ENCODE results near the gene ZNF280C.
A peak's percentile ranks its signal among the peaks of the same experiment; 100 is the strongest.
"Not testable (repeated sequence)": the region's sequence is repeated elsewhere in the genome, so short reads cannot be mapped to it uniquely, and the experiment has no call there.

Gene ZNF280C

GRCh38 chrX:130280901-130281300, 12.2 kb upstream of the ZNF280C start:
- no peak for DNase-seq (ENCODE audit: low spot score in 2 of 2)
- Mint-ChIP-seq H3K36me3 (no peaks in the 10 kb centered on the region), H3K4me1 (no peaks in the 10 kb centered on the region), H3K9me3 (no peaks in the 10 kb centered on the region), H3K27ac (no peak overlapping the region), H3K27me3 (peaks cover 9% of the 10 kb centered on the region), H3K4me3 (no peak overlapping the region)
- ATAC-seq (ENCODE audit: low read depth), result no peak

GRCh38 chrX:130272253-130272652, 3.6 kb upstream of the ZNF280C start:
- DNase-seq (ENCODE audit: low spot score in 2 of 2); ATAC-seq (ENCODE audit: low read depth); H3K4me1 Mint-ChIP-seq; H3K36me3 Mint-ChIP-seq; H3K9me3 Mint-ChIP-seq; H3K4me3 Mint-ChIP-seq; H3K27ac Mint-ChIP-seq; H3K27me3 Mint-ChIP-seq: not testable (repeated sequence)

GRCh38 chrX:130269391-130269790, 692 bp upstream of the ZNF280C start:
- not testable (repeated sequence) for DNase-seq (ENCODE audit: low spot score in 2 of 2); H3K9me3 Mint-ChIP-seq; ATAC-seq (ENCODE audit: low read depth); H3K36me3 Mint-ChIP-seq; H3K27me3 Mint-ChIP-seq; H3K4me3 Mint-ChIP-seq; H3K4me1 Mint-ChIP-seq; H3K27ac Mint-ChIP-seq

GRCh38 chrX:130267956-130268448, 697 bp downstream of the ZNF280C start:
- DNase-seq (ENCODE audit: low spot score in 2 of 2) (peak in 1 of 2 donors; percentile 10), ATAC-seq (ENCODE audit: low read depth) (no peak)
- no peaks in the 10 kb centered on the region for H3K36me3 Mint-ChIP-seq
- H3K4me1 Mint-ChIP-seq, result peaks cover 7% of the 10 kb centered on the region
- no peaks in the 10 kb centered on the region for H3K9me3 Mint-ChIP-seq
- no peaks in the 10 kb centered on the region for H3K27me3 Mint-ChIP-seq
- H3K4me3 Mint-ChIP-seq, result peak overlapping the region; percentile 88
- H3K27ac Mint-ChIP-seq, result peak overlapping the region; percentile 78

- DNase-seq (ENCODE audit: low spot score in 2 of 2) (no peak), ATAC-seq (ENCODE audit: low read depth) (no peak)
- H3K36me3 Mint-ChIP-seq, result no peaks in the 10 kb centered on the region
- H3K27me3 Mint-ChIP-seq, result no peaks in the 10 kb centered on the region
- peaks cover 5% of the 10 kb centered on the region for H3K4me1 Mint-ChIP-seq
- H3K9me3 Mint-ChIP-seq, result no peaks in the 10 kb centered on the region
- H3K4me3 Mint-ChIP-seq, result no peak overlapping the region
- H3K27ac Mint-ChIP-seq, result no peak overlapping the region
Observed at GRCh38 chrX:130264573-130264972, 4.1 kb downstream of the ZNF280C start.

GRCh38 chrX:130263016-130263415, 5.7 kb downstream of the ZNF280C start:
- no peak overlapping the region for H3K4me3 Mint-ChIP-seq
- peaks cover 5% of the 10 kb centered on the region for H3K4me1 Mint-ChIP-seq
- DNase-seq (ENCODE audit: low spot score in 2 of 2), result no peak
- no peak for ATAC-seq (ENCODE audit: low read depth)
- H3K36me3 Mint-ChIP-seq, result peaks cover 5% of the 10 kb centered on the region
- no peak overlapping the region for H3K27ac Mint-ChIP-seq
- H3K9me3 Mint-ChIP-seq, result no peaks in the 10 kb centered on the region
- no peaks in the 10 kb centered on the region for H3K27me3 Mint-ChIP-seq

- Mint-ChIP-seq H3K36me3 (peaks cover 5% of the 10 kb centered on the region), H3K27ac (no peak overlapping the region), H3K4me3 (no peak overlapping the region), H3K4me1 (peaks cover 2% of the 10 kb centered on the region), H3K9me3 (no peaks in the 10 kb centered on the region), H3K27me3 (no peaks in the 10 kb centered on the region)
- DNase-seq (ENCODE audit: low spot score in 2 of 2) (no peak), ATAC-seq (ENCODE audit: low read depth) (no peak)
Observed at GRCh38 chrX:130262231-130262630, 6.5 kb downstream of the ZNF280C start.

- H3K4me3 Mint-ChIP-seq, result no peak overlapping the region
- no peaks in the 10 kb centered on the region for H3K9me3 Mint-ChIP-seq
- peaks cover 5% of the 10 kb centered on the region for H3K36me3 Mint-ChIP-seq
- H3K27me3 Mint-ChIP-seq, result no peaks in the 10 kb centered on the region
- no peak overlapping the region for H3K27ac Mint-ChIP-seq
- no peak for DNase-seq (ENCODE audit: low spot score in 2 of 2)
- no peak for ATAC-seq (ENCODE audit: low read depth)
- peaks cover 2% of the 10 kb centered on the region for H3K4me1 Mint-ChIP-seq
Observed at GRCh38 chrX:130261296-130261893, 7.3 kb downstream of the ZNF280C start.

- Mint-ChIP-seq H3K36me3 (peaks cover 5% of the 10 kb centered on the region), H3K4me3 (no peak overlapping the region), H3K4me1 (no peaks in the 10 kb centered on the region), H3K9me3 (no peaks in the 10 kb centered on the region), H3K27me3 (no peaks in the 10 kb centered on the region), H3K27ac (no peak overlapping the region)
- ATAC-seq (ENCODE audit: low read depth), result no peak
- no peak for DNase-seq (ENCODE audit: low spot score in 2 of 2)
Observed at GRCh38 chrX:130260316-130260715, 8.4 kb downstream of the ZNF280C start.

- Mint-ChIP-seq H3K4me3 (no peak overlapping the region), H3K9me3 (no peaks in the 10 kb centered on the region), H3K27me3 (no peaks in the 10 kb centered on the region), H3K4me1 (peaks cover 12% of the 10 kb centered on the region), H3K36me3 (peaks cover 19% of the 10 kb centered on the region), H3K27ac (no peak overlapping the region)
- ATAC-seq (ENCODE audit: low read depth) (no peak), DNase-seq (ENCODE audit: low spot score in 2 of 2) (no peak)
Observed at GRCh38 chrX:130253916-130254315, 14.8 kb downstream of the ZNF280C start.

GRCh38 chrX:130251671-130252070, 17.0 kb downstream of the ZNF280C start:
- Mint-ChIP-seq H3K9me3 (no peaks in the 10 kb centered on the region), H3K27me3 (no peaks in the 10 kb centered on the region), H3K36me3 (peaks cover 17% of the 10 kb centered on the region), H3K4me1 (peaks cover 12% of the 10 kb centered on the region), H3K4me3 (no peak overlapping the region), H3K27ac (no peak overlapping the region)
- ATAC-seq (ENCODE audit: low read depth), result no peak
- no peak for DNase-seq (ENCODE audit: low spot score in 2 of 2)

GRCh38 chrX:130247996-130248395, 20.7 kb downstream of the ZNF280C start:
- peaks cover 11% of the 10 kb centered on the region for H3K36me3 Mint-ChIP-seq
- ATAC-seq (ENCODE audit: low read depth) (no peak), DNase-seq (ENCODE audit: low spot score in 2 of 2) (no peak)
- H3K9me3 Mint-ChIP-seq, result no peaks in the 10 kb centered on the region
- H3K4me3 Mint-ChIP-seq, result no peak overlapping the region
- no peaks in the 10 kb centered on the region for H3K27me3 Mint-ChIP-seq
- peaks cover 2% of the 10 kb centered on the region for H3K4me1 Mint-ChIP-seq
- no peak overlapping the region for H3K27ac Mint-ChIP-seq

GRCh38 chrX:130246084-130246483, 22.6 kb downstream of the ZNF280C start:
- no peaks in the 10 kb centered on the region for H3K4me1 Mint-ChIP-seq
- no peaks in the 10 kb centered on the region for H3K27me3 Mint-ChIP-seq
- no peaks in the 10 kb centered on the region for H3K9me3 Mint-ChIP-seq
- DNase-seq (ENCODE audit: low spot score in 2 of 2) (no peak), ATAC-seq (ENCODE audit: low read depth) (no peak)
- no peak overlapping the region for H3K4me3 Mint-ChIP-seq
- H3K36me3 Mint-ChIP-seq, result peaks cover 8% of the 10 kb centered on the region
- no peak overlapping the region for H3K27ac Mint-ChIP-seq

- no peaks in the 10 kb centered on the region for H3K27me3 Mint-ChIP-seq
- H3K27ac Mint-ChIP-seq, result no peak overlapping the region
- peaks cover 8% of the 10 kb centered on the region for H3K36me3 Mint-ChIP-seq
- H3K9me3 Mint-ChIP-seq, result no peaks in the 10 kb centered on the region
- no peak overlapping the region for H3K4me3 Mint-ChIP-seq
- ATAC-seq (ENCODE audit: low read depth) (no peak), DNase-seq (ENCODE audit: low spot score in 2 of 2) (no peak)
- H3K4me1 Mint-ChIP-seq, result no peaks in the 10 kb centered on the region
Observed at GRCh38 chrX:130245441-130245840, 23.3 kb downstream of the ZNF280C start.

- not testable (repeated sequence) for H3K27me3 Mint-ChIP-seq; H3K4me1 Mint-ChIP-seq; H3K9me3 Mint-ChIP-seq; H3K27ac Mint-ChIP-seq; DNase-seq (ENCODE audit: low spot score in 2 of 2); H3K4me3 Mint-ChIP-seq; ATAC-seq (ENCODE audit: low read depth)
- H3K36me3 Mint-ChIP-seq, result peaks cover 16% of the 10 kb centered on the region
Observed at GRCh38 chrX:130231184-130231583, 37.5 kb downstream of the ZNF280C start.

Data from memory B cell (primary cell).